SK-N-SH (cell line): Measurements from ENCODE around the gene CALHM5. TPM values are rescaled to one million over a fixed set of nuclear protein-coding genes. Genes with fewer than 3 reads are reported as not detected.

ENCODE experiments used
- CTCF ChIA-PET: fragments of 300-600, 350-600 bp; formaldehyde crosslinking; extraction: SDS; loops from one replicate; lab custom pipeline; 2021; lab: Yijun Ruan, JAX
- POLR2A ChIA-PET: fragments of 350-600 bp; sonication (Branson Sonifier 250); formaldehyde crosslinking; extraction: SDS; loops from one replicate; lab custom pipeline; 2020; ENCODE audit warnings: antibody characterized with exemption, inconsistent platforms; lab: Yijun Ruan, JAX
- DNase-seq: peaks from one replicate; pipeline ENCODE4 v3.0.0; 2012
- H2AFZ ChIP-seq: fragments of 200-600 bp; sonication (generic); 2 replicates; pipeline ENCODE4 v1.8.1; 2016; ENCODE audit warnings: antibody characterized with exemption, mild to moderate bottlenecking, low read depth
- H3F3A ChIP-seq: fragments of 200-600 bp; sonication (generic); replicated peaks from 2 replicates; pipeline ENCODE3; 2016; ENCODE audit warnings: antibody characterized with exemption, mild to moderate bottlenecking; ENCODE audit not compliant: insufficient read depth
- H3K27ac ChIP-seq, 2 experiments: fragments of 200-500 bp in 1 of 2; fragments of 200-600 bp in 1 of 2; sonication (Bioruptor generic) in 1 of 2; sonication (generic), shearing (Covaris generic) in 1 of 2; 2 replicates each; pipeline versions ENCODE4 v1.5.1 to v1.6.1; 2014 to 2016; ENCODE audit warnings: low read depth in 2 of 2, inconsistent platforms in 1 of 2, low read length in 1 of 2, mild to moderate bottlenecking in 1 of 2, mixed read lengths in 1 of 2
- H3K27me3 ChIP-seq: fragments of 200-600 bp; sonication (generic), shearing (Covaris generic); 2 replicates; pipeline ENCODE4 v1.6.1; 2016; ENCODE audit warnings: mixed run types; ENCODE audit not compliant: insufficient read depth
- H3K36me3 ChIP-seq, 2 experiments: fragments of 200-500 bp in 1 of 2; fragments of 200-600 bp in 1 of 2; sonication (Bioruptor generic) in 1 of 2; sonication (generic) in 1 of 2; replicated peaks in 1 of 2; 2 replicates each; pipeline versions ENCODE3 to v1.5.1; 2014 to 2016; ENCODE audit warnings: low read length in 1 of 2, mild to moderate bottlenecking in 1 of 2; ENCODE audit not compliant: insufficient read depth in 2 of 2, control insufficient read depth in 1 of 2
- H3K4me1 ChIP-seq, 2 experiments: fragments of 200-500 bp in 1 of 2; fragments of 200-600 bp in 1 of 2; sonication (Bioruptor generic) in 1 of 2; sonication (generic), shearing (Covaris generic) in 1 of 2; 2 replicates each; pipeline versions ENCODE4 v1.5.1 to v1.6.1; 2014 to 2016; ENCODE audit warnings: low read depth in 1 of 2, low read length in 1 of 2, mixed run types in 1 of 2; ENCODE audit not compliant: insufficient read depth in 2 of 2, control insufficient read depth in 1 of 2
- H3K4me2 ChIP-seq: fragments of 200-600 bp; sonication (generic), shearing (Covaris generic); 2 replicates; pipeline ENCODE4 v1.6.1; 2017; ENCODE audit warnings: mixed run types
- H3K4me3 ChIP-seq, 2 experiments: fragments of 200-500 bp in 1 of 2; fragments of 200-600 bp in 1 of 2; sonication (Bioruptor generic) in 1 of 2; sonication (generic), shearing (Covaris generic) in 1 of 2; 2 replicates each; pipeline versions ENCODE4 v1.5.1 to v1.8.1; 2014 to 2016; ENCODE audit warnings: low read depth in 2 of 2, inconsistent platforms in 1 of 2, low read length in 1 of 2, mild to moderate bottlenecking in 1 of 2, mixed read lengths in 1 of 2, moderate library complexity in 1 of 2
- H3K79me2 ChIP-seq: fragments of 200-600 bp; sonication (generic); 2 replicates; pipeline ENCODE4 v1.8.1; 2017; ENCODE audit warnings: mild to moderate bottlenecking; ENCODE audit not compliant: insufficient read depth
- H3K9ac ChIP-seq: fragments of 200-600 bp; sonication (generic); 2 replicates; pipeline ENCODE4 v1.6.1; 2017; ENCODE audit warnings: mixed run types
- H3K9me2 ChIP-seq: fragments of 200-600 bp; sonication (generic); 2 replicates; pipeline ENCODE4 v1.6.1; 2017; ENCODE audit warnings: mixed run types
- H3K9me3 ChIP-seq: fragments of 200-600 bp; sonication (generic); 2 replicates; pipeline ENCODE4 v1.6.1; 2017; ENCODE audit warnings: mixed run types, mild to moderate bottlenecking, moderate library complexity
- H4K20me1 ChIP-seq: fragments of 200-600 bp; sonication (generic); 2 replicates; pipeline ENCODE4 v1.6.1; 2017; ENCODE audit warnings: mild to moderate bottlenecking, mixed run types; ENCODE audit not compliant: insufficient read depth
- CHD2 ChIP-seq: fragments of 150-350 bp; IDR thresholded peaks from 2 replicates; pipeline ENCODE4 v1.6.1; 2018; ENCODE audit warnings: low read length; ENCODE audit not compliant: partially characterized antibody
- CTCF ChIP-seq: fragments of 200-600 bp; sonication (generic); IDR thresholded peaks from 2 replicates; pipeline ENCODE4 v1.6.1; 2017; ENCODE audit warnings: antibody characterized with exemption, mild to moderate bottlenecking, moderate library complexity
- EP300 ChIP-seq, 2 experiments: IDR thresholded peaks; 2 replicates each; pipeline versions ENCODE4 v1.4.0 to v1.6.1; 2012; ENCODE audit warnings: borderline replicate concordance in 1 of 2, low read depth in 1 of 2, low read length in 1 of 2
- EZH2phosphoT487 ChIP-seq: fragments of 200-600 bp; sonication (generic); IDR thresholded peaks from 2 replicates; pipeline ENCODE4 v1.6.1; 2017; ENCODE audit warnings: low read depth, mixed run types, mild to moderate bottlenecking, antibody characterized with exemption, moderate library complexity, borderline replicate concordance
- FOXJ3 ChIP-seq: sonication (generic); formaldehyde crosslinking; IDR thresholded peaks from 2 replicates; pipeline ENCODE4 v1.5.1; 2020; ENCODE audit warnings: mild to moderate bottlenecking, missing genetic modification reagents
- FOXM1 ChIP-seq: IDR thresholded peaks from 2 replicates; pipeline ENCODE4 v1.4.0; 2012; ENCODE audit warnings: low read depth, mild to moderate bottlenecking
- IRF3 ChIP-seq: fragments of 150-350 bp; IDR thresholded peaks from 2 replicates; pipeline ENCODE4 v1.6.1; 2016; ENCODE audit warnings: mild to moderate bottlenecking, low read depth, low read length
- MXI1 ChIP-seq: IDR thresholded peaks from 2 replicates; pipeline ENCODE4 v1.6.1; 2012; ENCODE audit warnings: mild to moderate bottlenecking, low read depth, low read length, improper control_type of control experiment
- PBX3 ChIP-seq: IDR thresholded peaks from 2 replicates; pipeline ENCODE4; 2012
- RAD21 ChIP-seq: IDR thresholded peaks from 2 replicates; pipeline ENCODE4 v1.6.1; 2012; ENCODE audit warnings: mild to moderate bottlenecking, low read length
- RFX5 ChIP-seq: IDR thresholded peaks from 2 replicates; pipeline ENCODE4 v1.6.1; 2012; ENCODE audit warnings: mild to moderate bottlenecking, improper control_type of control experiment, low read length
- RXRA ChIP-seq: IDR thresholded peaks from 2 replicates; pipeline ENCODE4 v1.4.0; 2012; ENCODE audit warnings: low read depth, mild to moderate bottlenecking, borderline replicate concordance
- SIN3A ChIP-seq: IDR thresholded peaks from 2 replicates; pipeline ENCODE4 v1.6.1; 2012; ENCODE audit warnings: low read depth, mild to moderate bottlenecking, low read length, moderate library complexity, borderline replicate concordance
- SMC3 ChIP-seq: IDR thresholded peaks from 2 replicates; pipeline ENCODE4 v1.6.1; 2012; ENCODE audit warnings: low read depth, low read length, improper control_type of control experiment
- TAF1 ChIP-seq: IDR thresholded peaks from 2 replicates; pipeline ENCODE4 v1.6.1; 2012; ENCODE audit warnings: low read depth, mild to moderate bottlenecking, low read length, moderate library complexity, borderline replicate concordance
- TCF12 ChIP-seq: IDR thresholded peaks from 2 replicates; pipeline ENCODE4 v1.4.0; 2012
- USF1 ChIP-seq: IDR thresholded peaks from 2 replicates; pipeline ENCODE4 v1.4.0; 2012; ENCODE audit warnings: low read depth, borderline replicate concordance
- USF2 ChIP-seq: fragments of 150-350 bp; IDR thresholded peaks from 2 replicates; pipeline ENCODE4 v1.6.1; 2017; ENCODE audit warnings: antibody characterized with exemption, low read length, low read depth, borderline replicate concordance
- YY1 ChIP-seq: IDR thresholded peaks from 2 replicates; pipeline ENCODE4 v1.4.0; 2012; ENCODE audit warnings: low read depth, mild to moderate bottlenecking
- ZBTB33 ChIP-seq: IDR thresholded peaks from 2 replicates; pipeline ENCODE4 v1.4.0; 2012; ENCODE audit warnings: low read depth, borderline replicate concordance
- WGBS: methylation state at CpG from one replicate; pipeline ENCODE4 v1.1.6; 2017; ENCODE audit warnings: low lambda C conversion rate; 5-methylcytosine and 5-hydroxymethylcytosine counted together
- polyA plus RNA-seq, 3 experiments: library from polyadenylated mRNA; depleted of rRNA; stranded (reverse); fragments of >200 nt; gene quantifications; 2 replicates each; pipeline ENCODE4 v1.2.3, GENCODE V29; 2012

The CALHM5 gene
- polyA plus RNA-seq, 1 of the 3 experiments (the other 2 are of a cell fraction) = 0.38 TPM

- TF ChIP-seq FOXJ3 (CRISPR knock-in tag) (no peak), TAF1 (no peak), IRF3 (no peak)
- TF ChIP-seq, all 33 proteins: peak for 0
Observed at GRCh38 chr6:116535109-116535508, 23.7 kb downstream of the CALHM5 start (continued).

- Histone ChIP-seq H4K20me1 (no peaks in the 10 kb centered on the region), H3K4me3 (no peak overlapping the region), H3K27me3 (no peaks in the 10 kb centered on the region), H3K9me2 (no peaks in the 10 kb centered on the region), H3K27ac (no peak overlapping the region), H3K4me2 (no peak overlapping the region)
- DNase-seq = peak; percentile 34
- TF ChIP-seq USF2 (no peak), FOXJ3 (CRISPR knock-in tag) (no peak), SIN3A (no peak), PBX3 (no peak), FOXM1 (no peak), SMC3 (peak; percentile 65), USF1 (no peak), MXI1 (no peak), ZBTB33 (no peak), YY1 (no peak), RXRA (no peak), EP300 (IDR thresholded peaks at IDR 0.05; ENCODE audit: borderline replicate concordance in 1 of 2, low read depth in 1 of 2, low read length in 1 of 2) (no peak), TCF12 (no peak), TAF1 (no peak), EZH2phosphoT487 (no peak), RFX5 (0 out of 2 replicates have a peak, but pooled peaks have one; percentile 7), CHD2 (no peak), CTCF (peak; percentile 83), RAD21 (peak; percentile 67)
- TF ChIP-seq, all 33 proteins: peak for 4
- Histone ChIP-seq H3K9ac (no peak overlapping the region), H3K4me1 (peaks cover 0 to 8% of the 10 kb centered on the region in 2 experiments; a peak in 1 of 4 replicates), H3K9me3 (no peaks in the 10 kb centered on the region), H3K79me2 (no peaks in the 10 kb centered on the region), H2AFZ (no peak overlapping the region), H3F3A (peaks cover 3% of the 10 kb centered on the region), H3K36me3 (no peaks in the 10 kb centered on the region)
- POLR2A ChIA-PET = no interaction called here
- CTCF ChIA-PET = interaction anchor here (1.0 to 7.4 kb wide), 7 partner anchors 9 to 267 kb away, joined by 3 to 60 read pairs (median 7); partner anchors contain the start of gene TRAPPC3L
- 11% methylated on average over 4 of the region's 4 CpGs for WGBS
Observed at GRCh38 chr6:116536216-116536621, 24.8 kb downstream of the CALHM5 start.
